ENCODE data around the gene CDH4.

CDH4 gene

GRCh38 chr20:61502433-61502832 lies 250.4 kb downstream of the CDH4 start:
- no peak for DNase-seq

- no peak for DNase-seq
Observed at GRCh38 chr20:61503106-61503505, 251.0 kb downstream of the CDH4 start.

GRCh38 chr20:61505508-61505907 lies 253.4 kb downstream of the CDH4 start:
- no peak for DNase-seq

GRCh38 chr20:61507778-61508177 lies 255.7 kb downstream of the CDH4 start:
- DNase-seq = no peak

- no peak for DNase-seq
Observed at GRCh38 chr20:61508301-61509096, 256.4 kb downstream of the CDH4 start.

GRCh38 chr20:61510778-61511330 lies 258.8 kb downstream of the CDH4 start:
- no peak for DNase-seq

GRCh38 chr20:61512475-61512874 lies 260.4 kb downstream of the CDH4 start:
- no peak for DNase-seq

- DNase-seq = no peak
Observed at GRCh38 chr20:61513124-61514017, 261.3 kb downstream of the CDH4 start.

- DNase-seq = no peak
Observed at GRCh38 chr20:61514018-61514365, 261.9 kb downstream of the CDH4 start.

GRCh38 chr20:61514396-61514795 lies 262.3 kb downstream of the CDH4 start:
- DNase-seq = no peak

GRCh38 chr20:61514805-61515505 lies 262.9 kb downstream of the CDH4 start:
- DNase-seq = no peak

GRCh38 chr20:61515922-61516321 lies 263.9 kb downstream of the CDH4 start:
- no peak for DNase-seq

- DNase-seq = no peak
Observed at GRCh38 chr20:61516346-61517208, 264.5 kb downstream of the CDH4 start.

- DNase-seq = no peak
Observed at GRCh38 chr20:61517419-61517818, 265.4 kb downstream of the CDH4 start.

GRCh38 chr20:61518424-61518951 lies 266.4 kb downstream of the CDH4 start:
- no peak for DNase-seq

- DNase-seq = no peak
Observed at GRCh38 chr20:61519488-61519887, 267.4 kb downstream of the CDH4 start.

- no peak for DNase-seq
Observed at GRCh38 chr20:61520076-61520892, 268.2 kb downstream of the CDH4 start.

GRCh38 chr20:61520893-61521460 lies 268.9 kb downstream of the CDH4 start:
- DNase-seq = no peak

- DNase-seq = no peak
Observed at GRCh38 chr20:61521687-61522420, 269.8 kb downstream of the CDH4 start.
